Endothelial cell of umbilical vein (primary cell): ENCODE measurements around the gene NAA10. TPM values are rescaled to one million over a fixed set of nuclear protein-coding genes. Genes with fewer than 3 reads are reported as not detected.

Experiments used
- BruUV-seq: library from RNA; stranded (reverse); fragments of 400-500 nt; replicated peaks from 2 replicates; lab custom pipeline; 2021; lab: Mats Ljungman, UMichigan
- CTCF ChIA-PET: fragments of 300-600, 350-600 bp; sonication (Branson Sonifier 250); formaldehyde crosslinking; loops from one replicate; lab custom pipeline; 2021; ENCODE audit warnings: antibody characterized with exemption, inconsistent platforms; lab: Charles Lee
- POLR2A ChIA-PET: fragments of 300-600, 350-600 bp; sonication (Branson Sonifier 250); formaldehyde crosslinking; loops from one replicate; lab custom pipeline; 2021; ENCODE audit warnings: antibody characterized with exemption, inconsistent platforms; lab: Charles Lee
- DNase-seq: peaks from one replicate; pipeline ENCODE4 v3.0.0-alpha.2; 2011; ENCODE audit warnings: low read depth, low spot score
- FAIRE-seq: peaks from 2 replicates; lab custom pipeline; 2011; peaks lifted over from hg19 to GRCh38; lab: Jason Lieb, UNC
- H2AFZ ChIP-seq: 2 replicates; pipeline ENCODE4 v1.6.0; 2012; ENCODE audit warnings: low read depth, low read length, control low read depth, inconsistent platforms
- H3K27ac ChIP-seq: 2 replicates; pipeline ENCODE4 v1.5.1; 2011; ENCODE audit warnings: low read depth, mild to moderate bottlenecking, control low read depth, low read length, moderate library complexity; ENCODE audit not compliant: insufficient read depth
- H3K27me3 ChIP-seq, 2 experiments: 2 replicates each; pipeline versions ENCODE4 v1.6.0 to v1.6.1; 2011; ENCODE audit warnings: low read length in 2 of 2, mixed read lengths in 1 of 2; ENCODE audit not compliant: control insufficient read depth in 2 of 2, insufficient read depth in 2 of 2
- H3K36me3 ChIP-seq, 2 experiments: 2 replicates in 1 of 2; 3 replicates in 1 of 2; pipeline ENCODE4 v1.5.1; 2011; ENCODE audit warnings: low read length in 2 of 2, mild to moderate bottlenecking in 1 of 2, moderate library complexity in 1 of 2; ENCODE audit not compliant: control insufficient read depth in 2 of 2, insufficient read depth in 2 of 2; ENCODE audit errors: extremely low read depth in 1 of 2
- H3K4me1 ChIP-seq: 3 replicates; pipeline ENCODE4 v1.5.1; 2011; ENCODE audit warnings: mild to moderate bottlenecking, low read length; ENCODE audit not compliant: control insufficient read depth, insufficient read depth; ENCODE audit errors: extremely low read depth
- H3K4me2 ChIP-seq: 2 replicates; pipeline ENCODE4 v1.6.1; 2011; ENCODE audit warnings: low read length, control low read depth, mixed read lengths; ENCODE audit not compliant: insufficient read depth
- H3K4me3 ChIP-seq, 3 experiments: fragments of 200-600 bp in 1 of 3; sonication (generic), shearing (Covaris generic) in 1 of 3; replicated peaks in 1 of 3; 2 replicates each; pipeline ENCODE4 v1.5.1; 2011 to 2016; ENCODE audit warnings: control low read depth in 3 of 3, low read length in 3 of 3, mild to moderate bottlenecking in 2 of 3, inconsistent platforms in 1 of 3, low read depth in 1 of 3, moderate library complexity in 1 of 3; ENCODE audit not compliant: insufficient read depth in 1 of 3
- H3K79me2 ChIP-seq: 2 replicates; pipeline ENCODE4 v1.6.0; 2012; ENCODE audit warnings: low read length, inconsistent platforms; ENCODE audit not compliant: control insufficient read depth, insufficient read depth
- H3K9ac ChIP-seq: replicated peaks from 2 replicates; pipeline ENCODE3; 2011; ENCODE audit warnings: low read length, control low read depth; ENCODE audit not compliant: insufficient read depth; ENCODE audit errors: extremely low read depth
- H3K9me1 ChIP-seq: replicated peaks from 3 replicates; pipeline ENCODE4 v1.6.0; 2011; ENCODE audit warnings: mild to moderate bottlenecking, low read length; ENCODE audit not compliant: control insufficient read depth, insufficient read depth; ENCODE audit errors: extremely low read depth
- H3K9me3 ChIP-seq: replicated peaks from 2 replicates; pipeline ENCODE4 v1.5.1; 2012; ENCODE audit warnings: low read length, inconsistent platforms; ENCODE audit not compliant: control insufficient read depth, insufficient read depth
- H4K20me1 ChIP-seq: replicated peaks from 2 replicates; pipeline ENCODE3; 2011; ENCODE audit warnings: mild to moderate bottlenecking, low read length; ENCODE audit not compliant: control insufficient read depth, insufficient read depth; ENCODE audit errors: extremely low read depth
- CTCF ChIP-seq, 2 donors: IDR thresholded peaks; 1 replicate in 1 of 2; 2 replicates in 1 of 2; pipeline ENCODE4 v1.5.1; 2011; ENCODE audit warnings: low read length in 2 of 2, mild to moderate bottlenecking in 2 of 2, moderate library complexity in 2 of 2, control low read depth in 1 of 2, inconsistent platforms in 1 of 2, low read depth in 1 of 2; ENCODE audit not compliant: insufficient read depth in 1 of 2; ENCODE audit errors: extremely low read depth in 1 of 2
- EZH2 ChIP-seq: IDR thresholded peaks from 2 replicates; pipeline ENCODE4 v1.6.1; 2012; ENCODE audit warnings: borderline replicate concordance, low read depth, mild to moderate bottlenecking, moderate library complexity, low read length, inconsistent platforms; ENCODE audit not compliant: severe bottlenecking
- FOS ChIP-seq: IDR thresholded peaks from 2 replicates; pipeline ENCODE4 v1.6.1; 2011; ENCODE audit warnings: mild to moderate bottlenecking, low read length, moderate library complexity, borderline replicate concordance; ENCODE audit not compliant: insufficient read depth
- GATA2 ChIP-seq: IDR thresholded peaks from 2 replicates; pipeline ENCODE4 v1.7.0; 2011; ENCODE audit warnings: low read depth, mild to moderate bottlenecking, moderate library complexity, mixed read lengths, low read length; ENCODE audit not compliant: insufficient read length, insufficient read depth
- JUN ChIP-seq: IDR thresholded peaks from 2 replicates; pipeline ENCODE4 v1.6.1; 2011; ENCODE audit warnings: borderline replicate concordance, low read depth; ENCODE audit not compliant: insufficient read length, insufficient read depth
- MYC ChIP-seq: IDR thresholded peaks from one replicate; pipeline ENCODE4 v1.6.1; 2011; ENCODE audit warnings: mild to moderate bottlenecking, low read depth, low read length
- POLR2A ChIP-seq: IDR thresholded peaks from 2 replicates; pipeline ENCODE4 v1.6.1; 2012; ENCODE audit warnings: low read depth, mild to moderate bottlenecking, control low read depth, low read length
- POLR2AphosphoS5 ChIP-seq: IDR thresholded peaks from 2 replicates; pipeline ENCODE4 v1.6.1; 2012; ENCODE audit warnings: low read depth, mild to moderate bottlenecking, control low read depth, low read length, moderate library complexity; ENCODE audit not compliant: insufficient read depth
- dilution Hi-C: fragments of 300-500 bp; cut with MboI; formaldehyde crosslinking; loops from one replicate; pipeline ENCODE4 v1.15.0; 2019; ENCODE audit warnings: low sequenced_read_pairs; ENCODE audit not compliant: extremely low pct_ligation_motif_present
- intact Hi-C: fragments of 100-400 bp; cut with micrococcal nuclease; formaldehyde crosslinking; loops from one replicate; pipeline ENCODE4 v1.10.0; 2022
- polyA plus RNA-seq, 4 experiments: library from polyadenylated mRNA; depleted of rRNA in 3 of 4; stranded (reverse) in 3 of 4; unstranded in 1 of 4; fragments of >200 nt; gene quantifications; 2 replicates each; pipeline versions ENCODE4 v1.2.1 to v1.2.3, GENCODE V29; 2011 to 2012; ENCODE audit warnings: missing spikeins in 1 of 4
- total RNA-seq: library from RNA; stranded (reverse); gene quantifications from 2 replicates; pipeline ENCODE4 v1.2.3, GENCODE V29; 2021
- TF ChIP-seq, protein P1 (sequence below): IDR thresholded peaks from 2 replicates; pipeline ENCODE4 v1.6.1; 2011; ENCODE audit not compliant: insufficient read depth, insufficient read length

Gene NAA10
- total and polyA plus RNA-seq, 2 donors (not counting 3 experiments of a cell fraction or from before 2014, with no cell fraction given): 141 to 144 TPM

- TF ChIP-seq POLR2A (no peak), GATA2 (no peak), EZH2 (no peak), POLR2AphosphoS5 (no peak), MYC (no peak), CTCF (IDR thresholded peaks at IDR 0.05; ENCODE audit: extremely low read depth in 1 of 2, insufficient read depth in 1 of 2, low read depth in 1 of 2, low read length in 2 of 2) (no peak)
- CTCF ChIA-PET: interaction anchor here (1.4 kb wide), 1 partner anchor 30 kb away, joined by 5 read pairs; no protein-coding TSS in a partner anchor
- H2AFZ ChIP-seq: no peak overlapping the region
- H4K20me1 ChIP-seq: no peaks in the 10 kb centered on the region
- FAIRE-seq (no peak), DNase-seq (no peak)
- peaks cover 0 to 3% of the 10 kb centered on the region in 2 experiments for H3K36me3 ChIP-seq
- H3K27me3 ChIP-seq: no peaks in the 10 kb centered on the region
- H3K27ac ChIP-seq: no peak overlapping the region
- H3K9me1 ChIP-seq: no peaks in the 10 kb centered on the region
- no TSS peak for BruUV-seq
- no peak overlapping the region for H3K4me3 ChIP-seq
- no peak overlapping the region for H3K4me2 ChIP-seq
- H3K79me2 ChIP-seq: no peaks in the 10 kb centered on the region
- POLR2A ChIA-PET: no interaction called here
- dilution Hi-C loops (no loop called here), intact Hi-C loops (no loop called here)
- no peaks in the 10 kb centered on the region for H3K9me3 ChIP-seq
- H3K9ac ChIP-seq: no peak overlapping the region
- H3K4me1 ChIP-seq: peaks cover 7% of the 10 kb centered on the region
Measured at GRCh38 chrX:153917869-153918268, 17.0 kb downstream of the NAA10 start.

- TF ChIP-seq CTCF (IDR thresholded peaks at IDR 0.05; ENCODE audit: extremely low read depth in 1 of 2, insufficient read depth in 1 of 2, low read depth in 1 of 2, low read length in 2 of 2): no peak
- TF ChIP-seq POLR2AphosphoS5: no peak
- no peak for TF ChIP-seq FOS
- TF ChIP-seq POLR2A: no peak
- TF ChIP-seq EZH2: no peak
- TF ChIP-seq GATA2: no peak
- TF ChIP-seq MYC: no peak
- no peak for TF ChIP-seq JUN
- TF ChIP-seq, protein P1, sequence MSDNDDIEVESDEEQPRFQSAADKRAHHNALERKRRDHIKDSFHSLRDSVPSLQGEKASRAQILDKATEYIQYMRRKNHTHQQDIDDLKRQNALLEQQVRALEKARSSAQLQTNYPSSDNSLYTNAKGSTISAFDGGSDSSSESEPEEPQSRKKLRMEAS: no peak
- Histone ChIP-seq H3K9me3 (no peaks in the 10 kb centered on the region), H3K9me1 (no peaks in the 10 kb centered on the region), H3K27me3 (no peaks in the 10 kb centered on the region), H3K9ac (no peak overlapping the region), H3K36me3 (no peaks in the 10 kb centered on the region), H3K4me3 (no peak overlapping the region), H2AFZ (no peak overlapping the region), H3K79me2 (no peaks in the 10 kb centered on the region), H3K4me1 (no peaks in the 10 kb centered on the region), H3K27ac (no peak overlapping the region), H4K20me1 (no peaks in the 10 kb centered on the region), H3K4me2 (no peak overlapping the region)
- intact Hi-C loops (no loop called here), dilution Hi-C loops (no loop called here)
- DNase-seq: no peak
- ChIA-PET CTCF (no interaction called here), POLR2A (no interaction called here)
- BruUV-seq: no TSS peak
- FAIRE-seq: no peak
Measured at GRCh38 chrX:153913701-153914100, 21.1 kb downstream of the NAA10 start.
